ENCODE data around the gene GPR55. TPM values are rescaled to one million over a fixed set of nuclear protein-coding genes. Genes with fewer than 3 reads are reported as not detected.

GPR55 gene
- total RNA-seq, 1 donor from 2014 or later: not detected

DNA sequence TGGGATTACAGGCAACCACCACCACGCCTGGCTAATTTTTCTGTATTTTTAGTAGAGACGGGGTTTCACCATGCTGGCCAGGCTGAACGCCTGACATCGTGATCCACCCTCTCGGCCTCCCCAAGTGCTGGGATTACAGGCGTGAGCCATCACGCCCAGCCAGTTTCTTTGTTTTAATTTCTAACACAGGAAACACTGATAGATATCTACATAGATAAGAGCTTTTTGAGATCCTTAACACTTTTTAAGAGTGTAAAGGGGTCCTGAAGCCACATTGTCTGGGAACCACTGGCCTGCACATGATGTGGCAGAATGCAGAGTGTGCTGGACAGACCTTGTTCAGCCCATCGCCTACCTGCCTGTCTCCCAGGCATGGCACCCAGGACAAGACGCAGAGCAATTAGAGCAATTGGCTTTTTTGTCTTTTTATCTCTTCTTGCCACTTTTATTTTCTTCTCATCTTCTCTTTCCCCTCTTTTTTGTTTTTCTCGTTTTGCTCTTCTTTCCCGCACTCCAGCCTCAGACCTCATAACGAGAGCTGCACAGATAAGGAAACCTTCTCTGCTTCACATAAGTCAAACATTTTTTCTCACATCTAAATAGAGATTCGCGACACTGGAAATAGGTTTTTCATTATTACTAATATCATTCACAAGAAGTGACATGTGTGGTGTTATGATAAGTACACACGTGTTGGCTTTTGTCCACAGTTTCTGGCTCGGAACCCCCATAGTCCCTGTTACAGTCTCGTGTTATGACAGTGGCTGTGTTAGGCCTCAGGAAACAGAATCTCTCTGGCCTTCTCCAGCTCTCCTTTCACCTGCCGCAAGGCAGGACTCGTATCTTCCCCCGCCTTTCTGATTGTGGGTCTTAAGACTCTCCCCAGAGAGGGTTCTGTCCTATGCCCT is 25.2 kb upstream of the GPR55 start:
- no peaks in the 10 kb centered on the region for H3K4me1 ChIP-seq
- no peaks in the 10 kb centered on the region for H3K27me3 ChIP-seq
- DNase-seq (ENCODE audit: low spot score): no peak
- no peak overlapping the region for H2AFZ ChIP-seq (replicated peaks)
- H3K9ac ChIP-seq: no peak overlapping the region
- H3K27ac Mint-ChIP-seq: no peak overlapping the region
- no peaks in the 10 kb centered on the region for H3K4me1 Mint-ChIP-seq
- no peak overlapping the region for H3K4me2 ChIP-seq
- peaks cover 2% of the 10 kb centered on the region for H3K27me3 Mint-ChIP-seq (ENCODE audit: insufficient read depth, low read depth)
- peaks cover 2% of the 10 kb centered on the region for H3K9me3 Mint-ChIP-seq
- H4K20me1 ChIP-seq (ENCODE audit: low read depth): no peaks in the 10 kb centered on the region
- H3K4me3 ChIP-seq: no peak overlapping the region
- no peak overlapping the region for H3K4me3 Mint-ChIP-seq
- TF ChIP-seq, protein P1, sequence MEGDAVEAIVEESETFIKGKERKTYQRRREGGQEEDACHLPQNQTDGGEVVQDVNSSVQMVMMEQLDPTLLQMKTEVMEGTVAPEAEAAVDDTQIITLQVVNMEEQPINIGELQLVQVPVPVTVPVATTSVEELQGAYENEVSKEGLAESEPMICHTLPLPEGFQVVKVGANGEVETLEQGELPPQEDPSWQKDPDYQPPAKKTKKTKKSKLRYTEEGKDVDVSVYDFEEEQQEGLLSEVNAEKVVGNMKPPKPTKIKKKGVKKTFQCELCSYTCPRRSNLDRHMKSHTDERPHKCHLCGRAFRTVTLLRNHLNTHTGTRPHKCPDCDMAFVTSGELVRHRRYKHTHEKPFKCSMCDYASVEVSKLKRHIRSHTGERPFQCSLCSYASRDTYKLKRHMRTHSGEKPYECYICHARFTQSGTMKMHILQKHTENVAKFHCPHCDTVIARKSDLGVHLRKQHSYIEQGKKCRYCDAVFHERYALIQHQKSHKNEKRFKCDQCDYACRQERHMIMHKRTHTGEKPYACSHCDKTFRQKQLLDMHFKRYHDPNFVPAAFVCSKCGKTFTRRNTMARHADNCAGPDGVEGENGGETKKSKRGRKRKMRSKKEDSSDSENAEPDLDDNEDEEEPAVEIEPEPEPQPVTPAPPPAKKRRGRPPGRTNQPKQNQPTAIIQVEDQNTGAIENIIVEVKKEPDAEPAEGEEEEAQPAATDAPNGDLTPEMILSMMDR (IDR thresholded peaks at IDR 0.05): no peak
- no peak for TF ChIP-seq EZH2phosphoT487 (IDR thresholded peaks at IDR 0.05)
- TF ChIP-seq EZH2 (IDR thresholded peaks at IDR 0.05): no peak
- H3F3A ChIP-seq (ENCODE audit: low read depth): no peaks in the 10 kb centered on the region
- no peaks in the 10 kb centered on the region for H3K9me3 ChIP-seq (ENCODE audit: low read depth)
- H3K27ac ChIP-seq: no peak overlapping the region
- H3K36me3 Mint-ChIP-seq: no peaks in the 10 kb centered on the region
- H3K79me2 ChIP-seq (ENCODE audit: low read depth): no peaks in the 10 kb centered on the region
- H3K36me3 ChIP-seq: no peaks in the 10 kb centered on the region

DNA sequence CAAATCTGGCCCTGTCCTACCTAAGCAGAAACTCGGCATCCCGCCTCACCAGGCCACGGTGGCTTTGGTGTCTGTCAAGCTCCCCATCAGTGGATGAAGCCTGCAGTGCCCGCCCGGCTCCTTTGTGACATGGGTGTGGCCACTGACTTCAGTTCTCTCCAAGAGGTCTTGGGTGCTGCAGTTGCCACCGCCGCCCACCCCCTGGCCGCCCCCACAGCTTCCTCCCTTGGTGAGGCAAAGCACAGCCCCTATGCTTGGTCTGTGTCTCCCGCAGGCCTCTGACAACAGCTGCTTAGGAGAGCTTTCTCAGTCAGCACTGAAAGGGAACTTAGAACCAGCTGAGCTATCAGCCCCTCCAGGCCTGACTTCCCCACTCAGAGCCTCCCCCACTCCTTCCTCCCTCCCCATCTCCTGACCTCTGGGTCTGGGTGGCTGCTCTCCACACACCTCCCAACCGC is 22.9 kb upstream of the GPR55 start:
- no peaks in the 10 kb centered on the region for H3K36me3 Mint-ChIP-seq
- H3K27me3 Mint-ChIP-seq (ENCODE audit: insufficient read depth, low read depth): no peaks in the 10 kb centered on the region
- Histone ChIP-seq H3K4me1 (no peaks in the 10 kb centered on the region), H3F3A (ENCODE audit: low read depth) (no peaks in the 10 kb centered on the region), H3K79me2 (ENCODE audit: low read depth) (no peaks in the 10 kb centered on the region), H3K9ac (no peak overlapping the region), H2AFZ (replicated peaks) (no peak overlapping the region), H4K20me1 (ENCODE audit: low read depth) (no peaks in the 10 kb centered on the region), H3K36me3 (no peaks in the 10 kb centered on the region), H3K27me3 (no peaks in the 10 kb centered on the region), H3K4me2 (no peak overlapping the region), H3K4me3 (no peak overlapping the region), H3K27ac (no peak overlapping the region), H3K9me3 (ENCODE audit: low read depth) (no peaks in the 10 kb centered on the region)
- no peak for DNase-seq (ENCODE audit: low spot score)
- H3K4me1 Mint-ChIP-seq: no peaks in the 10 kb centered on the region
- no peaks in the 10 kb centered on the region for H3K9me3 Mint-ChIP-seq
- no peak overlapping the region for H3K4me3 Mint-ChIP-seq
- H3K27ac Mint-ChIP-seq: no peak overlapping the region
- TF ChIP-seq EZH2 (IDR thresholded peaks at IDR 0.05) (no peak), EZH2phosphoT487 (IDR thresholded peaks at IDR 0.05) (no peak)
- TF ChIP-seq, protein P1 (IDR thresholded peaks at IDR 0.05): no peak

DNA sequence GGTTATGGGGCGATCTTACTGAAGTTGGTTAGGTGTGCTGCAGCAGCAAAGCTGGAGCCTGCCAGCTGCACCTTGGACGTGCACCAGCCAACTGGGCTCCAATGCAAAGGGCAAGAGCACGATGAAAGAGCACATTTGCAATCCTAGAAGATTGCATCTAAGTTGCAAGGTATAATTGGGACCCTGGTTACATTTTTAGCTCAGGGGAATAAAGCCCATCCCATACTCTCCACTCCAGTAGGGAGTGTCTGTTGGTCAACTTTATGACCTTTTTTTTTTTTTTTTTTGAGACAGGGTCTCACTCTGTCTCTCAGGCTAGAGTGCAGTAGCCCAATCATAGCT is 22.2 kb upstream of the GPR55 start:
- Histone ChIP-seq H3K4me3 (no peak overlapping the region), H3K9me3 (ENCODE audit: low read depth) (no peaks in the 10 kb centered on the region), H3K27me3 (no peaks in the 10 kb centered on the region), H4K20me1 (ENCODE audit: low read depth) (no peaks in the 10 kb centered on the region), H3K4me1 (no peaks in the 10 kb centered on the region), H3K79me2 (ENCODE audit: low read depth) (no peaks in the 10 kb centered on the region), H3K9ac (no peak overlapping the region), H3K27ac (no peak overlapping the region), H3K4me2 (no peak overlapping the region), H3F3A (ENCODE audit: low read depth) (no peaks in the 10 kb centered on the region), H2AFZ (replicated peaks) (no peak overlapping the region), H3K36me3 (no peaks in the 10 kb centered on the region)
- Mint-ChIP-seq H3K36me3 (no peaks in the 10 kb centered on the region), H3K27ac (no peak overlapping the region), H3K4me3 (no peak overlapping the region), H3K9me3 (no peaks in the 10 kb centered on the region), H3K4me1 (no peaks in the 10 kb centered on the region), H3K27me3 (ENCODE audit: insufficient read depth, low read depth) (no peaks in the 10 kb centered on the region)
- TF ChIP-seq, protein P1 (IDR thresholded peaks at IDR 0.05): no peak
- TF ChIP-seq EZH2 (IDR thresholded peaks at IDR 0.05) (no peak), EZH2phosphoT487 (IDR thresholded peaks at IDR 0.05) (no peak)
- DNase-seq (ENCODE audit: low spot score): no peak

Measured in neural progenitor cell (in vitro differentiated cells).